WTC11 (cell line): Measurements from ENCODE around the gene CACNA1C. TPM values are rescaled to one million over a fixed set of nuclear protein-coding genes. Genes with fewer than 3 reads are reported as not detected.

ENCODE experiments used
- ATAC-seq: fragments of 200-7000 bp; cut with Tn5 transposase; 2 replicates; pipeline ENCODE4 v1.10.0; 2021; ENCODE audit warnings: mild to moderate bottlenecking, moderate library complexity
- CTCF ChIA-PET: fragments of 300-600 bp; sonication (Branson Sonifier 250); formaldehyde crosslinking; loops from one replicate; lab custom pipeline; 2021; ENCODE audit warnings: antibody characterized with exemption; lab: Charles Lee
- POLR2A ChIA-PET: fragments of 350-600 bp; sonication (Branson Sonifier 250); formaldehyde crosslinking; loops from one replicate; lab custom pipeline; 2021; ENCODE audit warnings: antibody characterized with exemption; lab: Charles Lee
- DNase-seq: peaks from one replicate; pipeline ENCODE4 v3.0.0; 2021; ENCODE audit warnings: low spot score
- H3K27ac Mint-ChIP-seq: 2 replicates; pipeline ENCODE4 v1.8.0; 2021; ENCODE audit warnings: mixed read lengths
- H3K27me3 Mint-ChIP-seq: 2 replicates; pipeline ENCODE4 v1.8.0; 2021; ENCODE audit warnings: low read depth, mild to moderate bottlenecking, moderate library complexity, mixed read lengths
- H3K36me3 Mint-ChIP-seq: 2 replicates; pipeline ENCODE4 v1.8.0; 2021; ENCODE audit warnings: mixed read lengths
- H3K4me1 Mint-ChIP-seq: 2 replicates; pipeline ENCODE4 v1.8.0; 2022; ENCODE audit warnings: mixed read lengths
- H3K4me3 Mint-ChIP-seq: 2 replicates; pipeline ENCODE4 v1.8.0; 2021; ENCODE audit warnings: mild to moderate bottlenecking, moderate library complexity, mixed read lengths
- H3K9me3 Mint-ChIP-seq: 2 replicates; pipeline ENCODE4 v1.8.0; 2021; ENCODE audit warnings: mixed read lengths
- ARID4B ChIP-seq: sonication (generic); formaldehyde crosslinking; IDR thresholded peaks from 2 replicates; pipeline ENCODE4 v1.8.0; 2023; ENCODE audit warnings: missing genetic modification reagents, mild to moderate bottlenecking, borderline replicate concordance
- ATF2 ChIP-seq: sonication (generic); formaldehyde crosslinking; IDR thresholded peaks from 2 replicates; pipeline ENCODE4 v1.8.1; 2022; ENCODE audit warnings: low read depth, missing genetic modification reagents, borderline replicate concordance
- ATF3 ChIP-seq: sonication (generic); formaldehyde crosslinking; conservative IDR thresholded peaks from 2 replicates; pipeline ENCODE4 v1.8.1; 2022; ENCODE audit warnings: mild to moderate bottlenecking, missing genetic modification reagents
- CREB1 ChIP-seq: sonication (generic); formaldehyde crosslinking; IDR thresholded peaks from 2 replicates; pipeline ENCODE4 v1.8.0; 2023; ENCODE audit warnings: mild to moderate bottlenecking, missing genetic modification reagents
- ESRRA ChIP-seq: sonication (generic); formaldehyde crosslinking; IDR thresholded peaks from 2 replicates; pipeline ENCODE4 v1.8.1; 2022; ENCODE audit warnings: mild to moderate bottlenecking, missing genetic modification reagents, borderline replicate concordance
- IRF1 ChIP-seq: sonication (generic); formaldehyde crosslinking; IDR thresholded peaks from 2 replicates; pipeline ENCODE4 v1.8.0; 2023; ENCODE audit warnings: missing genetic modification reagents
- JUN ChIP-seq: sonication (generic); formaldehyde crosslinking; IDR thresholded peaks from 2 replicates; pipeline ENCODE4 v1.8.0; 2023; ENCODE audit warnings: mild to moderate bottlenecking, missing genetic modification reagents
- MAX ChIP-seq: sonication (generic); formaldehyde crosslinking; IDR thresholded peaks from 2 replicates; pipeline ENCODE4 v1.8.0; 2022; ENCODE audit warnings: mild to moderate bottlenecking, missing genetic modification reagents
- MLX ChIP-seq: sonication (generic); formaldehyde crosslinking; IDR thresholded peaks from 2 replicates; pipeline ENCODE4 v1.8.1; 2023; ENCODE audit warnings: mild to moderate bottlenecking, missing genetic modification reagents, moderate library complexity
- MYBL2 ChIP-seq: sonication (generic); formaldehyde crosslinking; IDR thresholded peaks from 2 replicates; pipeline ENCODE4 v1.8.1; 2023; ENCODE audit warnings: mild to moderate bottlenecking, moderate library complexity, missing genetic modification reagents
- PRRX2 ChIP-seq: fragments of 250-450 bp; sonication (Bioruptor Pico); IDR thresholded peaks from 2 replicates; pipeline ENCODE4 v1.8.0; 2021; ENCODE audit warnings: mild to moderate bottlenecking
- SMAD4 ChIP-seq: sonication (generic); formaldehyde crosslinking; IDR thresholded peaks from 2 replicates; pipeline ENCODE4 v1.8.0; 2022; ENCODE audit warnings: mild to moderate bottlenecking, missing genetic modification reagents
- SOX15 ChIP-seq: fragments of 250-450 bp; sonication (Bioruptor Pico); IDR thresholded peaks from 2 replicates; pipeline ENCODE4 v1.9.0; 2021; ENCODE audit warnings: mild to moderate bottlenecking
- ZBTB43 ChIP-seq: sonication (generic); formaldehyde crosslinking; IDR thresholded peaks from 2 replicates; pipeline ENCODE4 v1.8.1; 2023; ENCODE audit warnings: mild to moderate bottlenecking, missing genetic modification reagents
- ZNF138 ChIP-seq: sonication (generic); formaldehyde crosslinking; conservative IDR thresholded peaks from 2 replicates; pipeline ENCODE4 v1.8.1; 2022; ENCODE audit warnings: mild to moderate bottlenecking, moderate library complexity, missing genetic modification reagents
- ZNF317 ChIP-seq: sonication (generic); formaldehyde crosslinking; IDR thresholded peaks from 2 replicates; pipeline ENCODE4 v1.8.1; 2023; ENCODE audit warnings: low read depth, mild to moderate bottlenecking, moderate library complexity, missing genetic modification reagents, borderline replicate concordance
- ZNF671 ChIP-seq: fragments of 250-450 bp; sonication (Bioruptor Pico); IDR thresholded peaks from 2 replicates; pipeline ENCODE4 v1.8.0; 2021; ENCODE audit warnings: mild to moderate bottlenecking
- total RNA-seq: library from RNA; stranded (reverse); gene quantifications from 3 replicates; pipeline ENCODE4 v1.2.3, GENCODE V29; 2021

CACNA1C gene
- total RNA-seq, 1 experiment from 2014 or later, result 1.7 TPM

GRCh38 chr12:2212537-2212936, 159.8 kb downstream of the CACNA1C start (continued):
- no peak for TF ChIP-seq IRF1
- TF ChIP-seq ARID4B (CRISPR knock-in tag), result no peak

GRCh38 chr12:2212971-2213869, 160.4 kb downstream of the CACNA1C start:
- Mint-ChIP-seq H3K27ac (0 out of 2 replicates have a peak overlapping the region, but pooled peaks have one; percentile 58), H3K4me1 (peaks cover 18% of the 10 kb centered on the region), H3K36me3 (no peaks in the 10 kb centered on the region), H3K9me3 (no peaks in the 10 kb centered on the region), H3K4me3 (no peak overlapping the region), H3K27me3 (no peaks in the 10 kb centered on the region)
- peak; percentile 74 for ATAC-seq
- POLR2A ChIA-PET, result interaction anchor here (0.8 kb wide), 1 partner anchor 15 kb away, joined by 3 read pairs; no protein-coding TSS in a partner anchor
- no peak for DNase-seq
- CTCF ChIA-PET, result interaction anchor here (0.9 to 2.1 kb wide), 4 partner anchors 15 to 156 kb away, joined by 3 to 9 read pairs (median 5); no protein-coding TSS in a partner anchor
- TF ChIP-seq SMAD4 (CRISPR knock-in tag), result no peak
- no peak for TF ChIP-seq JUN (CRISPR knock-in tag)
- TF ChIP-seq ATF3 (CRISPR knock-in tag), result no peak
- TF ChIP-seq ESRRA (CRISPR knock-in tag), result no peak
- no peak for TF ChIP-seq ATF2
- TF ChIP-seq PRRX2 (CRISPR knock-in tag), result no peak
- no peak for TF ChIP-seq SOX15 (CRISPR knock-in tag)
- TF ChIP-seq ZNF138 (CRISPR knock-in tag), result no peak
- no peak for TF ChIP-seq IRF1

- ChIA-PET CTCF (interaction anchor here (1.7 kb wide), 1 partner anchor 16 kb away, joined by 5 read pairs; no protein-coding TSS in a partner anchor), POLR2A (no interaction called here)
- Mint-ChIP-seq H3K4me1 (peaks cover 18% of the 10 kb centered on the region), H3K27me3 (no peaks in the 10 kb centered on the region), H3K27ac (no peak overlapping the region), H3K4me3 (no peak overlapping the region), H3K36me3 (no peaks in the 10 kb centered on the region), H3K9me3 (no peaks in the 10 kb centered on the region)
- DNase-seq, result no peak
- ATAC-seq, result no peak
- TF ChIP-seq MLX, result no peak
- TF ChIP-seq MYBL2 (CRISPR knock-in tag), result no peak
- no peak for TF ChIP-seq CREB1 (CRISPR knock-in tag)
- no peak for TF ChIP-seq ZNF317 (CRISPR knock-in tag)
- no peak for TF ChIP-seq ZNF671 (CRISPR knock-in tag)
- TF ChIP-seq ZBTB43, result no peak
- no peak for TF ChIP-seq ZNF138 (CRISPR knock-in tag)
- TF ChIP-seq ATF3 (CRISPR knock-in tag), result no peak
- no peak for TF ChIP-seq MAX
Observed at GRCh38 chr12:2214411-2214810, 161.6 kb downstream of the CACNA1C start.
